SKM-1 treated with dmso at 0.1 percent for 144 hours (cell line): ENCODE data around the gene GPRC5D.

ENCODE experiments used
- DNase-seq: peaks from one replicate; lab custom pipeline; 2025; ENCODE audit not compliant: unreplicated experiment; lab: John Stamatoyannopoulos, UW

The GPRC5D gene

GRCh38 chr12:12909228-12909994 is 42.6 kb downstream of the GPRC5D start:
- peak; percentile 59 for DNase-seq

GRCh38 chr12:12908711-12909110 is 43.3 kb downstream of the GPRC5D start:
- no peak for DNase-seq

- DNase-seq = no peak
Measured at GRCh38 chr12:12908252-12908651, 43.7 kb downstream of the GPRC5D start.

GRCh38 chr12:12907552-12907951 is 44.4 kb downstream of the GPRC5D start:
- DNase-seq = no peak

GRCh38 chr12:12903642-12904609 is 48.0 kb downstream of the GPRC5D start:
- peak; percentile 11 for DNase-seq

GRCh38 chr12:12902036-12902435 is 49.9 kb downstream of the GPRC5D start:
- DNase-seq = no peak

GRCh38 chr12:12901158-12901791 is 50.7 kb downstream of the GPRC5D start:
- DNase-seq = no peak

GRCh38 chr12:12900786-12901157 is 51.2 kb downstream of the GPRC5D start:
- no peak for DNase-seq

GRCh38 chr12:12899530-12900380 is 52.2 kb downstream of the GPRC5D start:
- no peak for DNase-seq

- DNase-seq = no peak
Measured at GRCh38 chr12:12898911-12899511, 53.0 kb downstream of the GPRC5D start.

GRCh38 chr12:12898136-12898717 is 53.7 kb downstream of the GPRC5D start:
- no peak for DNase-seq

- no peak for DNase-seq
Measured at GRCh38 chr12:12897302-12897701, 54.7 kb downstream of the GPRC5D start.

- no peak for DNase-seq
Measured at GRCh38 chr12:12896260-12896659, 55.7 kb downstream of the GPRC5D start.

- no peak for DNase-seq
Measured at GRCh38 chr12:12893438-12893837, 58.5 kb downstream of the GPRC5D start.

GRCh38 chr12:12892681-12893141 is 59.3 kb downstream of the GPRC5D start:
- no peak for DNase-seq

- no peak for DNase-seq
Measured at GRCh38 chr12:12891881-12892355, 60.1 kb downstream of the GPRC5D start.

GRCh38 chr12:12891080-12891880 is 60.7 kb downstream of the GPRC5D start, which contains the start of gene GPRC5A:
TSS of gene GPRC5A (plus strand) at chr12:12891562. CDS start at chr12:12908250, 16,688 bp downstream.
- DNase-seq = no peak
